Endothelial cell of umbilical vein (primary cell): ENCODE measurements around the gene PTPRT. TPM values are rescaled to one million over a fixed set of nuclear protein-coding genes. Genes with fewer than 3 reads are reported as not detected.

Experiments
- BruUV-seq: library from RNA; stranded (reverse); fragments of 400-500 nt; replicated peaks from 2 replicates; lab custom pipeline; 2021; lab: Mats Ljungman, UMichigan
- CTCF ChIA-PET: fragments of 300-600, 350-600 bp; sonication (Branson Sonifier 250); formaldehyde crosslinking; loops from one replicate; lab custom pipeline; 2021; ENCODE audit warnings: antibody characterized with exemption, inconsistent platforms; lab: Charles Lee
- POLR2A ChIA-PET: fragments of 300-600, 350-600 bp; sonication (Branson Sonifier 250); formaldehyde crosslinking; loops from one replicate; lab custom pipeline; 2021; ENCODE audit warnings: antibody characterized with exemption, inconsistent platforms; lab: Charles Lee
- DNase-seq: peaks from one replicate; pipeline ENCODE4 v3.0.0-alpha.2; 2011; ENCODE audit warnings: low read depth, low spot score
- FAIRE-seq: peaks from 2 replicates; lab custom pipeline; 2011; peaks lifted over from hg19 to GRCh38; lab: Jason Lieb, UNC
- H2AFZ ChIP-seq: 2 replicates; pipeline ENCODE4 v1.6.0; 2012; ENCODE audit warnings: low read depth, low read length, control low read depth, inconsistent platforms
- H3K27ac ChIP-seq: 2 replicates; pipeline ENCODE4 v1.5.1; 2011; ENCODE audit warnings: low read depth, mild to moderate bottlenecking, control low read depth, low read length, moderate library complexity; ENCODE audit not compliant: insufficient read depth
- H3K27me3 ChIP-seq, 2 experiments: 2 replicates each; pipeline versions ENCODE4 v1.6.0 to v1.6.1; 2011; ENCODE audit warnings: low read length in 2 of 2, mixed read lengths in 1 of 2; ENCODE audit not compliant: control insufficient read depth in 2 of 2, insufficient read depth in 2 of 2
- H3K36me3 ChIP-seq, 2 experiments: 2 replicates in 1 of 2; 3 replicates in 1 of 2; pipeline ENCODE4 v1.5.1; 2011; ENCODE audit warnings: low read length in 2 of 2, mild to moderate bottlenecking in 1 of 2, moderate library complexity in 1 of 2; ENCODE audit not compliant: control insufficient read depth in 2 of 2, insufficient read depth in 2 of 2; ENCODE audit errors: extremely low read depth in 1 of 2
- H3K4me1 ChIP-seq: 3 replicates; pipeline ENCODE4 v1.5.1; 2011; ENCODE audit warnings: mild to moderate bottlenecking, low read length; ENCODE audit not compliant: control insufficient read depth, insufficient read depth; ENCODE audit errors: extremely low read depth
- H3K4me2 ChIP-seq: 2 replicates; pipeline ENCODE4 v1.6.1; 2011; ENCODE audit warnings: low read length, control low read depth, mixed read lengths; ENCODE audit not compliant: insufficient read depth
- H3K4me3 ChIP-seq, 3 experiments: fragments of 200-600 bp in 1 of 3; sonication (generic), shearing (Covaris generic) in 1 of 3; replicated peaks in 1 of 3; 2 replicates each; pipeline ENCODE4 v1.5.1; 2011 to 2016; ENCODE audit warnings: control low read depth in 3 of 3, low read length in 3 of 3, mild to moderate bottlenecking in 2 of 3, inconsistent platforms in 1 of 3, low read depth in 1 of 3, moderate library complexity in 1 of 3; ENCODE audit not compliant: insufficient read depth in 1 of 3
- H3K79me2 ChIP-seq: 2 replicates; pipeline ENCODE4 v1.6.0; 2012; ENCODE audit warnings: low read length, inconsistent platforms; ENCODE audit not compliant: control insufficient read depth, insufficient read depth
- H3K9ac ChIP-seq: replicated peaks from 2 replicates; pipeline ENCODE3; 2011; ENCODE audit warnings: low read length, control low read depth; ENCODE audit not compliant: insufficient read depth; ENCODE audit errors: extremely low read depth
- H3K9me1 ChIP-seq: replicated peaks from 3 replicates; pipeline ENCODE4 v1.6.0; 2011; ENCODE audit warnings: mild to moderate bottlenecking, low read length; ENCODE audit not compliant: control insufficient read depth, insufficient read depth; ENCODE audit errors: extremely low read depth
- H3K9me3 ChIP-seq: replicated peaks from 2 replicates; pipeline ENCODE4 v1.5.1; 2012; ENCODE audit warnings: low read length, inconsistent platforms; ENCODE audit not compliant: control insufficient read depth, insufficient read depth
- H4K20me1 ChIP-seq: replicated peaks from 2 replicates; pipeline ENCODE3; 2011; ENCODE audit warnings: mild to moderate bottlenecking, low read length; ENCODE audit not compliant: control insufficient read depth, insufficient read depth; ENCODE audit errors: extremely low read depth
- EZH2 ChIP-seq: IDR thresholded peaks from 2 replicates; pipeline ENCODE4 v1.6.1; 2012; ENCODE audit warnings: borderline replicate concordance, low read depth, mild to moderate bottlenecking, moderate library complexity, low read length, inconsistent platforms; ENCODE audit not compliant: severe bottlenecking
- FOS ChIP-seq: IDR thresholded peaks from 2 replicates; pipeline ENCODE4 v1.6.1; 2011; ENCODE audit warnings: mild to moderate bottlenecking, low read length, moderate library complexity, borderline replicate concordance; ENCODE audit not compliant: insufficient read depth
- GATA2 ChIP-seq: IDR thresholded peaks from 2 replicates; pipeline ENCODE4 v1.7.0; 2011; ENCODE audit warnings: low read depth, mild to moderate bottlenecking, moderate library complexity, mixed read lengths, low read length; ENCODE audit not compliant: insufficient read length, insufficient read depth
- JUN ChIP-seq: IDR thresholded peaks from 2 replicates; pipeline ENCODE4 v1.6.1; 2011; ENCODE audit warnings: borderline replicate concordance, low read depth; ENCODE audit not compliant: insufficient read length, insufficient read depth
- MAX ChIP-seq: IDR thresholded peaks from 2 replicates; pipeline ENCODE4 v1.6.1; 2011; ENCODE audit not compliant: insufficient read depth, insufficient read length
- MYC ChIP-seq: IDR thresholded peaks from one replicate; pipeline ENCODE4 v1.6.1; 2011; ENCODE audit warnings: mild to moderate bottlenecking, low read depth, low read length
- POLR2A ChIP-seq: IDR thresholded peaks from 2 replicates; pipeline ENCODE4 v1.6.1; 2012; ENCODE audit warnings: low read depth, mild to moderate bottlenecking, control low read depth, low read length
- POLR2AphosphoS5 ChIP-seq: IDR thresholded peaks from 2 replicates; pipeline ENCODE4 v1.6.1; 2012; ENCODE audit warnings: low read depth, mild to moderate bottlenecking, control low read depth, low read length, moderate library complexity; ENCODE audit not compliant: insufficient read depth
- dilution Hi-C: fragments of 300-500 bp; cut with MboI; formaldehyde crosslinking; loops from one replicate; pipeline ENCODE4 v1.15.0; 2019; ENCODE audit warnings: low sequenced_read_pairs; ENCODE audit not compliant: extremely low pct_ligation_motif_present
- intact Hi-C: fragments of 100-400 bp; cut with micrococcal nuclease; formaldehyde crosslinking; loops from one replicate; pipeline ENCODE4 v1.10.0; 2022
- polyA plus RNA-seq, 4 experiments: library from polyadenylated mRNA; depleted of rRNA in 3 of 4; stranded (reverse) in 3 of 4; unstranded in 1 of 4; fragments of >200 nt; gene quantifications; 2 replicates each; pipeline versions ENCODE4 v1.2.1 to v1.2.3, GENCODE V29; 2011 to 2012; ENCODE audit warnings: missing spikeins in 1 of 4
- total RNA-seq: library from RNA; stranded (reverse); gene quantifications from 2 replicates; pipeline ENCODE4 v1.2.3, GENCODE V29; 2021
- TF ChIP-seq, protein P1 (sequence below), 2 donors: IDR thresholded peaks; 1 replicate in 1 of 2; 2 replicates in 1 of 2; pipeline ENCODE4 v1.5.1; 2011; ENCODE audit warnings: low read length in 2 of 2, mild to moderate bottlenecking in 2 of 2, moderate library complexity in 2 of 2, control low read depth in 1 of 2, inconsistent platforms in 1 of 2, low read depth in 1 of 2; ENCODE audit not compliant: insufficient read depth in 1 of 2; ENCODE audit errors: extremely low read depth in 1 of 2

Gene PTPRT
- total and polyA plus RNA-seq, 2 donors (not counting 3 experiments of a cell fraction or from before 2014, with no cell fraction given) = not detected

DNA sequence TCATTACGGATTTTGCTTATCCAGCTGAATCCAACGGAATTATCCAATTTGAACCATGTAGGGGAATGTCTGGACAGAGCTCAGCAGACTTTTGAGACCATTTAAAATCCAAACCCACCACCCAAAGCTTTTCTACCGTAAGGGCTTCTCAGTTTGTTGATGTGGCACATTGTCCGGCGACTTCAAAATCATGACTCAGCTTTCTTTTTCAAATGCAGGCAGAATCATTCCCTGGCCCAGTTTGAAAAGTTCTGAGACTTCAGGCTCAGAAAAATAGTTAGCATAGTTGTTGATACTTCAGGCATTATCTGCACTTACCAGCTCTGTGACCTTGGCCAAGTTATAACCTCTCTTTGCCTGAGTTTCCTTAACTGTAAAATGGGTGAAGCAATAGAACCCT is 182.2 kb downstream of the PTPRT start:
- DNase-seq (no peak), FAIRE-seq (no peak)
- CTCF ChIA-PET = no interaction called here

GRCh38 chr20:43006651-43007375 is 182.9 kb downstream of the PTPRT start:
- TF ChIP-seq, protein P1, sequence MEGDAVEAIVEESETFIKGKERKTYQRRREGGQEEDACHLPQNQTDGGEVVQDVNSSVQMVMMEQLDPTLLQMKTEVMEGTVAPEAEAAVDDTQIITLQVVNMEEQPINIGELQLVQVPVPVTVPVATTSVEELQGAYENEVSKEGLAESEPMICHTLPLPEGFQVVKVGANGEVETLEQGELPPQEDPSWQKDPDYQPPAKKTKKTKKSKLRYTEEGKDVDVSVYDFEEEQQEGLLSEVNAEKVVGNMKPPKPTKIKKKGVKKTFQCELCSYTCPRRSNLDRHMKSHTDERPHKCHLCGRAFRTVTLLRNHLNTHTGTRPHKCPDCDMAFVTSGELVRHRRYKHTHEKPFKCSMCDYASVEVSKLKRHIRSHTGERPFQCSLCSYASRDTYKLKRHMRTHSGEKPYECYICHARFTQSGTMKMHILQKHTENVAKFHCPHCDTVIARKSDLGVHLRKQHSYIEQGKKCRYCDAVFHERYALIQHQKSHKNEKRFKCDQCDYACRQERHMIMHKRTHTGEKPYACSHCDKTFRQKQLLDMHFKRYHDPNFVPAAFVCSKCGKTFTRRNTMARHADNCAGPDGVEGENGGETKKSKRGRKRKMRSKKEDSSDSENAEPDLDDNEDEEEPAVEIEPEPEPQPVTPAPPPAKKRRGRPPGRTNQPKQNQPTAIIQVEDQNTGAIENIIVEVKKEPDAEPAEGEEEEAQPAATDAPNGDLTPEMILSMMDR (IDR thresholded peaks at IDR 0.05; ENCODE audit: extremely low read depth in 1 of 2, insufficient read depth in 1 of 2, low read depth in 1 of 2, low read length in 2 of 2) = no peak
- TF ChIP-seq POLR2AphosphoS5 = no peak
- TF ChIP-seq MYC = no peak
- TF ChIP-seq MAX = no peak
- no peak for TF ChIP-seq JUN
- no peak for TF ChIP-seq GATA2
- TF ChIP-seq FOS = no peak
- TF ChIP-seq POLR2A = no peak
- TF ChIP-seq EZH2 = no peak
- Histone ChIP-seq H3K79me2 (no peaks in the 10 kb centered on the region), H3K27ac (no peak overlapping the region), H3K9me3 (peaks cover 5% of the 10 kb centered on the region), H3K4me3 (no peak overlapping the region), H3K4me1 (no peaks in the 10 kb centered on the region), H3K27me3 (no peaks in the 10 kb centered on the region), H3K9ac (no peak overlapping the region), H3K36me3 (no peaks in the 10 kb centered on the region), H2AFZ (no peak overlapping the region), H3K4me2 (no peak overlapping the region), H4K20me1 (no peaks in the 10 kb centered on the region), H3K9me1 (no peaks in the 10 kb centered on the region)
- ChIA-PET POLR2A (no interaction called here), CTCF (no interaction called here)
- dilution Hi-C loops = no loop called here
- DNase-seq (no peak), FAIRE-seq (no peak)
- intact Hi-C loops = no loop called here
- BruUV-seq = no TSS peak

More for the DNA sequence above, 182.2 kb downstream of the PTPRT start:
- dilution Hi-C loops = no loop called here
- Histone ChIP-seq H3K4me3 (no peak overlapping the region), H3K9me1 (no peaks in the 10 kb centered on the region), H3K27ac (no peak overlapping the region), H2AFZ (no peak overlapping the region), H3K9me3 (peaks cover 5% of the 10 kb centered on the region), H4K20me1 (no peaks in the 10 kb centered on the region), H3K4me2 (no peak overlapping the region), H3K27me3 (no peaks in the 10 kb centered on the region), H3K9ac (no peak overlapping the region), H3K79me2 (no peaks in the 10 kb centered on the region), H3K36me3 (no peaks in the 10 kb centered on the region), H3K4me1 (no peaks in the 10 kb centered on the region)
- no peak for TF ChIP-seq EZH2
- intact Hi-C loops = no loop called here
- no TSS peak for BruUV-seq
- POLR2A ChIA-PET = no interaction called here
